ENCODE measurements around the gene SRF.

The SRF gene

DNA sequence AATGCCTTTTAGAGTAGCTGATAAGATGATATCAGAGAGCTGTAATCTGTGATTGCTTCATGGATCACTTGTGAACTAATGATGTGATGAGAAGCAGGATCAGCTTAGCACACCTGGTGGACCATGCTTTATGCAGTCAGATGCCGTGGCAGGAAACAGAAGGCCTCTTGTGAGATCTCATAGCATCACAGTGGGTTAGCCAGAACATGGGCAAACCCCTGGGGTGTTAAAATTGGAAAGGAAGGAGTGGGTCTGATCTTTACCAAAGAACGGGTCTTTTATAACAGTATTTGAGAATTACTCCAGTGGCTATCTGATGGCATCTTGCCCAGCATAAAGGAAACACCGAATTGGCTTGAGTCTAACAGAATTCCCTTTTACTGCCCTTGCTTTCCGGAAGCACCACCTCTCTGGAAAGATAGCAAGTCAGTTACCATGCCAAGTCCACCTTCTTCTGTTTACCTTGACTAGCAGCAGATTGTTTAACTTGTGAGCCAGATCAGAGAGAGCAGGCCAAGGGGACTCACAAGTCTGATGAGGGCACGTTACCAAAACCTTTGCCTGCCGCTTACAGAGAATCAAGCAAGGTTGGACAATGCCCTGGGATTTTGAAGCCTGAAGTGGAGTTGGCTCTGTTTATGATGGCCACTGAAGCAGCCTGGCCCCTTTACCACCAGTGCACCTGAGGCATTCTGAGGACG is 20.9 kb upstream of the SRF start:
- no peaks in the 10 kb centered on the region for H3K27me3 ChIP-seq (ENCODE audit: control insufficient read depth, insufficient read depth, low read length)
- no peak overlapping the region for H3K9ac ChIP-seq (ENCODE audit: low read depth, low read length)
- H3K4me3 ChIP-seq (ENCODE audit: low read length), result no peak overlapping the region
- H3K4me1 ChIP-seq (ENCODE audit: control insufficient read depth, insufficient read depth, low read length), result no peaks in the 10 kb centered on the region
- H3K4me2 ChIP-seq (ENCODE audit: low read length), result no peak overlapping the region
- H3K36me3 ChIP-seq (ENCODE audit: insufficient read depth, low read length), result peaks cover 7% of the 10 kb centered on the region
- H3K9me3 ChIP-seq (replicated peaks; ENCODE audit: low read length), result no peaks in the 10 kb centered on the region

DNA sequence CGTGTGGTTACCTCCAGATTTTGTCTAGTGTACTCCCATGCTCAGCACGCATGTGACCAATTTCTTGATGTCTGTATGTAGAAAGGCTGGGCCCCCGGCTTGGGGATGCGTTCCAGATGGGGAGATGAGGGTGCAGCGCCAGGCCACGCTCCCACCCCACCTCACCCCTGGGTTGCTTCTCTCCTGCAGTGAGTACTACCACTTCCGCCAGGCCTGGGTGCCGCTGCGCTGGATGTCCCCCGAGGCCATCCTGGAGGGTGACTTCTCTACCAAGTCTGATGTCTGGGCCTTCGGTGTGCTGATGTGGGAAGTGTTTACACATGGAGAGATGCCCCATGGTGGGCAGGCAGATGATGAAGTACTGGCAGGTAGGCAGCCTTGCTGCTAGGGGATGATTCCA is 11.5 kb upstream of the SRF start:
- H3K27me3 ChIP-seq (ENCODE audit: control insufficient read depth, insufficient read depth, low read length), result no peaks in the 10 kb centered on the region
- no peak overlapping the region for H3K9ac ChIP-seq (ENCODE audit: low read depth, low read length)
- H3K4me3 ChIP-seq (ENCODE audit: low read length), result no peak overlapping the region
- no peaks in the 10 kb centered on the region for H3K9me3 ChIP-seq (replicated peaks; ENCODE audit: low read length)
- H3K4me1 ChIP-seq (ENCODE audit: control insufficient read depth, insufficient read depth, low read length), result no peaks in the 10 kb centered on the region
- peaks cover 5% of the 10 kb centered on the region for H3K36me3 ChIP-seq (ENCODE audit: insufficient read depth, low read length)
- H3K4me2 ChIP-seq (ENCODE audit: low read length), result no peak overlapping the region

DNA sequence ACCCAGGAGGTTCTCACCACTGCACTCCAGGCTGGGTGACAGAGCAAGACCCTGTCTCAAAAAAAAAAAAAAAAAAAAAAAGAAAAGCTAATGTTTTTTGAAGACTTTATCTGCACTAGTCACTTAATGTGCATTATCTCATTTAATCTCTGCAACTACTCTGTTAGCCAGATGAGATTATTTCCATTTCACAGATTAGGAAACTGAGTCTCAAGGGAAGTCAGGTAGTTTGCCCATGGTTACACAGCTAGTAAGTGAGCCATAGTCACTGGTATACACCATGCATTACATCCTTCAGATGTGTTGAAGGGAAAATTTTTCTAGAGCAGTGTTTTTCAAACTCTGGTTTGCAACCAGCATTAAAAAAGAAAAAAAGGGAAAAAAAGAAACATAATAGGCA is 7.2 kb upstream of the SRF start:
- peaks cover 5% of the 10 kb centered on the region for H3K36me3 ChIP-seq (ENCODE audit: insufficient read depth, low read length)
- no peak overlapping the region for H3K9ac ChIP-seq (ENCODE audit: low read depth, low read length)
- no peaks in the 10 kb centered on the region for H3K4me1 ChIP-seq (ENCODE audit: control insufficient read depth, insufficient read depth, low read length)
- H3K9me3 ChIP-seq (replicated peaks; ENCODE audit: low read length), result no peaks in the 10 kb centered on the region
- no peak overlapping the region for H3K4me3 ChIP-seq (ENCODE audit: low read length)
- H3K27me3 ChIP-seq (ENCODE audit: control insufficient read depth, insufficient read depth, low read length), result no peaks in the 10 kb centered on the region
- no peak overlapping the region for H3K4me2 ChIP-seq (ENCODE audit: low read length)

DNA sequence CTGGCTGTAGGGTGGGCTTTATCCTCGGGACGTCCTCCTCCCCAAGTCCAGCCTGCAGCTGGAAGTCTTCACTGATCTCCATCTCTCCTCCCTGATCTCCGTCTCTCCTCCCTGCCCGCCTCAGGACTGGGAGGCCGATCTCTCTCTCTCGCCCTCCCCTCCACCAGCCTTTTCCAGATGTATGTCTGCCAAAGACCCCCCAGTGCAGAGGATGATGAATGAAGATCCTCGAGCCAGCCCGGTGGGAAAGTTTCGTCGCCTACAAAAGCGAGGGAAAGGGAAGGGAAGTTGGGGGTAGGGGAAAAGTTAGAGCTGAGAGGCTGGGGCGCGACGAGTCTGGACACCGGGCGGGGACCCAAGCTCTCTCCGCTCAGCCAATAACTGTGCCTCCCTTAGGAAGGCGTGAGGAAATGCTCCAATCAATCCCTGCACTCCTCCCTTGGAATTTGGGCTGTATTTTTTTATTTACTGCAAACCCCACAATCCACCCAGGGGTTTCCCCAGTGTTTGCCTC is 595 bp upstream of the SRF start:
- H3K36me3 ChIP-seq (ENCODE audit: insufficient read depth, low read length), result peaks cover 11% of the 10 kb centered on the region
- peak overlapping the region; percentile 95 for H3K4me2 ChIP-seq (ENCODE audit: low read length)
- H3K4me1 ChIP-seq (ENCODE audit: control insufficient read depth, insufficient read depth, low read length), result peaks cover 21% of the 10 kb centered on the region
- peak overlapping the region; percentile 76 for H3K4me3 ChIP-seq (ENCODE audit: low read length)
- no peaks in the 10 kb centered on the region for H3K9me3 ChIP-seq (replicated peaks; ENCODE audit: low read length)
- no peaks in the 10 kb centered on the region for H3K27me3 ChIP-seq (ENCODE audit: control insufficient read depth, insufficient read depth, low read length)
- peak overlapping the region; percentile 84 for H3K9ac ChIP-seq (ENCODE audit: low read depth, low read length)

DNA sequence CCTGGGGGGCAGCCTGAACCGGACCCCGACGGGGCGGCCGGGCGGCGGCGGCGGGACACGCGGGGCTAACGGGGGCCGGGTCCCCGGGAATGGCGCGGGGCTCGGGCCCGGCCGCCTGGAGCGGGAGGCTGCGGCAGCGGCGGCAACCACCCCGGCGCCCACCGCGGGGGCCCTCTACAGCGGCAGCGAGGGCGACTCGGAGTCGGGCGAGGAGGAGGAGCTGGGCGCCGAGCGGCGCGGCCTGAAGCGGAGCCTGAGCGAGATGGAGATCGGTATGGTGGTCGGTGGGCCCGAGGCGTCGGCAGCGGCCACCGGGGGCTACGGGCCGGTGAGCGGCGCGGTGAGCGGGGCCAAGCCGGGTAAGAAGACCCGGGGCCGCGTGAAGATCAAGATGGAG is 636 bp downstream of the SRF start:
- H3K27me3 ChIP-seq (ENCODE audit: control insufficient read depth, insufficient read depth, low read length), result no peaks in the 10 kb centered on the region
- H3K36me3 ChIP-seq (ENCODE audit: insufficient read depth, low read length), result peaks cover 23% of the 10 kb centered on the region
- peaks cover 28% of the 10 kb centered on the region for H3K4me1 ChIP-seq (ENCODE audit: control insufficient read depth, insufficient read depth, low read length)
- peak overlapping the region; percentile 94 for H3K9ac ChIP-seq (ENCODE audit: low read depth, low read length)
- peak overlapping the region; percentile 94 for H3K4me3 ChIP-seq (ENCODE audit: low read length)
- no peaks in the 10 kb centered on the region for H3K9me3 ChIP-seq (replicated peaks; ENCODE audit: low read length)
- H3K4me2 ChIP-seq (ENCODE audit: low read length), result peak overlapping the region; percentile 97

DNA sequence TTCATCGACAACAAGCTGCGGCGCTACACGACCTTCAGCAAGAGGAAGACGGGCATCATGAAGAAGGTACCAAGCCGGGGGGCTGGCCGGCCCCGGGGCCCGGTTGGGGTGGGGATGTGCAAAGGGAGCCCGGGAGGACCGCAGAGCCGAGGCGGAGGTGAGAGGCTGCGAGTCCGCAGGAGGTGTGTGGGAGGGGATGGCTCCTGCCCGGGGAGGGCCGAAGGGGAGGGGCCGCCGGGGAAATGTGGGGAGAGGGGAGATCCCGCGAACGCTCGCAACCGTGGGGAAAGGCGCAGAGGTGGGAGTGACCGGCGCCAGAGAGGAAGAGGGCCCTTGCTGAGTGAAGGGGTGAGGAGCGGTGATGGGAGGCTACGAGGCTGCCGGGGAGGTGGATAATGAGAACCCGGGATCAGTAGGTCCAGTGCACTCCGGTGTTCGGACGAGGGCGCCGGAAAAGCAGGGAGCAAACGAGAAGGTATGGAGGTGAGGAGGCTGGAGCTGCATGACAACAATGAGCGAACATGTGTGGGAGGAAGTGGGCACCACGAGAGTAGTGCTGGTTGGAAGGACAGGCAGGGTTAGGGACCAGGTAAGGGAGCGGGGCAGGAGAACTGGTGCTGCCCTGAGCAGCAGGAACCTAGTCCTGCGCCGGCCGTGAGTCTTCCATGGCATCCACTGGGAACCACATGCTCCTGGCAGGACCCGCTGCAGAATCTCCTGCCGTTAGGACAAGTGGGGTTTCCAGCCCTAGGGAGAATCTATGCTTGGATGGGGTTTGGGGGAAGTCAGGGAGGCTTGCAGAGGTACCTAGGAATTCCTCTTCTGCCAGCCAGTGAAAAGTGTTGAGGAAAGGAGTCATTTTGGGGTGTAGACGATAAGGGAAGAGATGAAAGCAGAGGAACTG is 1.3 kb downstream of the SRF start:
- peaks cover 28% of the 10 kb centered on the region for H3K4me1 ChIP-seq (ENCODE audit: control insufficient read depth, insufficient read depth, low read length)
- no peaks in the 10 kb centered on the region for H3K9me3 ChIP-seq (replicated peaks; ENCODE audit: low read length)
- H3K4me3 ChIP-seq (ENCODE audit: low read length), result peak overlapping the region; percentile 94
- peak overlapping the region; percentile 94 for H3K9ac ChIP-seq (ENCODE audit: low read depth, low read length)
- H3K4me2 ChIP-seq (ENCODE audit: low read length), result peak overlapping the region; percentile 97
- peaks cover 26% of the 10 kb centered on the region for H3K36me3 ChIP-seq (ENCODE audit: insufficient read depth, low read length)
- no peaks in the 10 kb centered on the region for H3K27me3 ChIP-seq (ENCODE audit: control insufficient read depth, insufficient read depth, low read length)

DNA sequence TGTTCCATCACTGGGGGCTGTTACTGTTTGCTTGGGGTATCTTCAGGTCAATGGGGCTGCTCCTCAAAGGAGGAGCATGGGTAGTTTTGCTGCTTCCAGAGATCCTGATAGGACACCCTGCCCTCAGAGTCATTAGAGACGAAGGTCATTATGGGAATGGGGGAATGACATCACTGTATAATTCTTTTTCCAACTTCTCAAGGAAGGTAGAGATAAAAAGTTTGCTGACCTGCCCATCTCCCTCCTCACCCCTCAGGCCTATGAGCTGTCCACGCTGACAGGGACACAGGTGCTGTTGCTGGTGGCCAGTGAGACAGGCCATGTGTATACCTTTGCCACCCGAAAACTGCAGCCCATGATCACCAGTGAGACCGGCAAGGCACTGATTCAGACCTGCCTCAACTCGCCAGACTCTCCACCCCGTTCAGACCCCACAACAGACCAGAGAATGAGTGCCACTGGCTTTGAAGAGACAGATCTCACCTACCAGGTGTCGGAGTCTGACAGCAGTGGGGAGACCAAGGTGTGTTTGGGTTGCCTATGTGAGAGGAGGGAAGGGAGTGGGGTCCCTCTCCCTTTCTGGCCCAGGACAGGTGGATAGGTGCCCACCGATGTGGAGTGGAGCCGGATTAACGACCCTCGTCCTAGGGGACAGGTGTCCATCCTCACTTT is 2.7 kb downstream of the SRF start:
- H3K9me3 ChIP-seq (replicated peaks; ENCODE audit: low read length), result no peaks in the 10 kb centered on the region
- peaks cover 35% of the 10 kb centered on the region for H3K36me3 ChIP-seq (ENCODE audit: insufficient read depth, low read length)
- H3K9ac ChIP-seq (ENCODE audit: low read depth, low read length), result peak overlapping the region; percentile 94
- H3K4me2 ChIP-seq (ENCODE audit: low read length), result peak overlapping the region; percentile 97
- no peaks in the 10 kb centered on the region for H3K27me3 ChIP-seq (ENCODE audit: control insufficient read depth, insufficient read depth, low read length)
- peaks cover 28% of the 10 kb centered on the region for H3K4me1 ChIP-seq (ENCODE audit: control insufficient read depth, insufficient read depth, low read length)
- peak overlapping the region; percentile 94 for H3K4me3 ChIP-seq (ENCODE audit: low read length)

DNA sequence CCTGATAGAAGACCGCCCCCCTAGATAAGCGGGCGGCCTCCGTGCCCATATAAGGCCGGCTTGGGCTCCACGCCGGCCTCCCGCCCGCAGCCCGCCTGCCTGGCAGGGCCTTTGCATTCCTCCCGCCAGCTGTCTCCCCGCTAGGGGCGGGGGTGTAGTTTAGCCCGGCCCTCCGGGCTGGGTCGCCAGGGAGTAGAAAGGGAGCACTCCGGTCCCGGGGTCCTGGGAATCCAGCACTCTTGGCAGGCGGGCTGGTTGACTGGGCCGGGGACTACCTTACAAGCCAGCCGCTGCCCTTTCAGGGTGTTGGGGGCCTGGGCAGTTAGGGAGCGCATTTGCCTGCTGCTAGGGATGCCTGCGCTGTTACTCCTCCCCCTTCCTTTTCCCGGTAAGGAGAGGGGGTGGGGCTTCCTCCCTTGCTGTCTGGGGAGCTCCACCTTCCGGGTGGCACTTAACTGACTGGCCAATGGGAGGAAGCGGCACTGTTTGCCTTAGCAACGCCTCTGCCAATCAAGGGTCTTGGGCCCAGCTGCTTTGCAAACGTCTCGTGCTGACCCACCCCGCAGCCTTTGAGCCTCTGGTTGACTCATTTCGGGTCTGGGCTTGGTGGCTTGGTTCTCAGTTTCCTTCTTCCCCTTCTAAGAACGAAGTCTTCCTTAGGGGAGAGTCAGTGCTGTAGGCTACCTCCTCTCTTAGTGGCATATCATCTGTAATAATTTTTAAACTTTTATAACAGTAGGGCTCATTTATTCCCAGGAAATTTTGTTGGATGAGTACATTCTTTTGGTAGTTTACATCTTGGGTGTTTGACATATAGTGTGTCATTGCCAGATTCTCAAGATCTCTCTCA is 3.4 kb downstream of the SRF start:
- Histone ChIP-seq H3K27me3 (ENCODE audit: control insufficient read depth, insufficient read depth, low read length) (no peaks in the 10 kb centered on the region), H3K4me2 (ENCODE audit: low read length) (peak overlapping the region; percentile 97), H3K9me3 (replicated peaks; ENCODE audit: low read length) (no peaks in the 10 kb centered on the region), H3K4me1 (ENCODE audit: control insufficient read depth, insufficient read depth, low read length) (peaks cover 28% of the 10 kb centered on the region), H3K36me3 (ENCODE audit: insufficient read depth, low read length) (peaks cover 42% of the 10 kb centered on the region), H3K9ac (ENCODE audit: low read depth, low read length) (peak overlapping the region; percentile 94), H3K4me3 (ENCODE audit: low read length) (peak overlapping the region; percentile 94)

DNA sequence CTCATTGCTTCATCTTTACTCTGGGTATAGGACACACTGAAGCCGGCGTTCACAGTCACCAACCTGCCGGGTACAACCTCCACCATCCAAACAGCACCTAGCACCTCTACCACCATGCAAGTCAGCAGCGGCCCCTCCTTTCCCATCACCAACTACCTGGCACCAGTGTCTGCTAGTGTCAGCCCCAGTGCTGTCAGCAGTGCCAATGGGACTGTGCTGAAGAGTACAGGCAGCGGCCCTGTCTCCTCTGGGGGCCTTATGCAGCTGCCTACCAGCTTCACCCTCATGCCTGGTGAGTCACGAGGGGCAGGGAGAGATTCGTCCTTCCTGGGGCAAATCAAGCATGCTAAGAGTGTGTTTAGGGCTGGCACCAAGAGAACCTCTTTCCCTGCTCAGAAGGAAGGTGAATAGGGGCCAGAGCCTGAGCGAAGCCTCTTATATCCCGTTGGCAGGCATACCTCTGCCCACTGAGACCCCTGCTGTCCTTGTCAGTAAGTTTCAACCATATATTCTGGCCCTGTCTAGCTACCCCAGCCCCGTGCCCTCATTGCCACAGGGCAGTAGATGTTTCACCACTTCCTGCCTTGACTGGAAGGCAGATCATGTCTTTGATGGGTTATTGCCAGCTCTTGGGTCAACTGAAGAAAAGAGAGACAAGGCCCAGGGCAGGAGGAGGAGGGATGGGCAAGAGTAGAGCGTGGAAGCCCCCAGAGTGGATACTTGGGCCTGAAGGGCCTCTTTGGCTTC is 4.8 kb downstream of the SRF start:
- Histone ChIP-seq H3K4me2 (ENCODE audit: low read length) (no peak overlapping the region), H3K9me3 (replicated peaks; ENCODE audit: low read length) (no peaks in the 10 kb centered on the region), H3K4me1 (ENCODE audit: control insufficient read depth, insufficient read depth, low read length) (peaks cover 29% of the 10 kb centered on the region), H3K36me3 (ENCODE audit: insufficient read depth, low read length) (peaks cover 44% of the 10 kb centered on the region), H3K27me3 (ENCODE audit: control insufficient read depth, insufficient read depth, low read length) (no peaks in the 10 kb centered on the region), H3K9ac (ENCODE audit: low read depth, low read length) (peak overlapping the region; percentile 94), H3K4me3 (ENCODE audit: low read length) (no peak overlapping the region)

DNA sequence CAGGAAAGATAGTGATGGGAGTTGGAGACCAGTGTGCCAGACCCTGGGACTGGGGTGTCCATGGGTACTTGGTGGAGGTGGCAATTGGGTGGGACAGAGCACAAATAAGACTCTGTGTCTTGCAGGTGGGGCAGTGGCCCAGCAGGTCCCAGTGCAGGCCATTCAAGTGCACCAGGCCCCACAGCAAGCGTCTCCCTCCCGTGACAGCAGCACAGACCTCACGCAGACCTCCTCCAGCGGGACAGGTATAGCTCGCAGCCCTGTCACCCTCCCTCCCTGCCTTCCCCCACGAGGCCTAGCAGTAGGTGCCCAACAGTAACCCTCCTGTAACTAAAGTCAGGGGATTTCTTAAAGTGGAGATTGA is 5.3 kb downstream of the SRF start:
- H3K4me1 ChIP-seq (ENCODE audit: control insufficient read depth, insufficient read depth, low read length), result peaks cover 33% of the 10 kb centered on the region
- no peak overlapping the region for H3K4me2 ChIP-seq (ENCODE audit: low read length)
- peaks cover 44% of the 10 kb centered on the region for H3K36me3 ChIP-seq (ENCODE audit: insufficient read depth, low read length)
- no peaks in the 10 kb centered on the region for H3K27me3 ChIP-seq (ENCODE audit: control insufficient read depth, insufficient read depth, low read length)
- no peaks in the 10 kb centered on the region for H3K9me3 ChIP-seq (replicated peaks; ENCODE audit: low read length)
- no peak overlapping the region for H3K4me3 ChIP-seq (ENCODE audit: low read length)
- H3K9ac ChIP-seq (ENCODE audit: low read depth, low read length), result no peak overlapping the region
